ENCODE data around the gene MCAM.
A peak's percentile ranks its signal among the peaks of the same experiment; 100 is the strongest.

Gene MCAM

GRCh38 chr11:119335091-119335654, 18.2 kb upstream of the MCAM start:
- TF ChIP-seq SIN3A (IDR thresholded peaks at IDR 0.05; ENCODE audit: borderline replicate concordance, insufficient read depth, low read length): no peak
- 0 out of 4 replicates have a peak, but pooled peaks of 1 of the 2 experiments have one; percentile 23 for TF ChIP-seq REST (IDR thresholded peaks at IDR 0.05; ENCODE audit: insufficient read depth in 1 of 2, low read depth in 2 of 2, low read length in 2 of 2)

GRCh38 chr11:119334174-119334930, 17.4 kb upstream of the MCAM start, which contains the start of gene RNF26:
RNF26 (plus strand) TSS chr11:119334527; CDS start chr11:119335123, 596 bp downstream.
- TF ChIP-seq POLR2AphosphoS5 (IDR thresholded peaks at IDR 0.05; ENCODE audit: low read depth, low read length) (peak; percentile 83), FOXP2 (optimal IDR thresholded peaks at IDR 0.05; ENCODE audit: borderline replicate concordance, extremely low read depth, extremely low read length, insufficient read depth) (peak; percentile 8), REST (IDR thresholded peaks at IDR 0.05; ENCODE audit: insufficient read depth in 1 of 2, low read depth in 2 of 2, low read length in 2 of 2) (0 out of 4 replicates have a peak, but pooled peaks of 1 of the 2 experiments have one; percentile 28), SIN3A (IDR thresholded peaks at IDR 0.05; ENCODE audit: borderline replicate concordance, insufficient read depth, low read length) (no peak), TAF1 (IDR thresholded peaks at IDR 0.05; ENCODE audit: borderline replicate concordance, insufficient read depth, low read length) (peak; percentile 92)

GRCh38 chr11:119332111-119332765, 15.3 kb upstream of the MCAM start:
- TF ChIP-seq REST (IDR thresholded peaks at IDR 0.05; ENCODE audit: insufficient read depth in 1 of 2, low read depth in 2 of 2, low read length in 2 of 2): no peak
- no peak for TF ChIP-seq FOXP2 (optimal IDR thresholded peaks at IDR 0.05; ENCODE audit: borderline replicate concordance, extremely low read depth, extremely low read length, insufficient read depth)
- no peak for TF ChIP-seq POLR2AphosphoS5 (IDR thresholded peaks at IDR 0.05; ENCODE audit: low read depth, low read length)
- TF ChIP-seq SIN3A (IDR thresholded peaks at IDR 0.05; ENCODE audit: borderline replicate concordance, insufficient read depth, low read length): no peak
- no peak for TF ChIP-seq TAF1 (IDR thresholded peaks at IDR 0.05; ENCODE audit: borderline replicate concordance, insufficient read depth, low read length)

- TF ChIP-seq POLR2AphosphoS5 (IDR thresholded peaks at IDR 0.05; ENCODE audit: low read depth, low read length) (no peak), FOXP2 (optimal IDR thresholded peaks at IDR 0.05; ENCODE audit: borderline replicate concordance, extremely low read depth, extremely low read length, insufficient read depth) (no peak), REST (IDR thresholded peaks at IDR 0.05; ENCODE audit: insufficient read depth in 1 of 2, low read depth in 2 of 2, low read length in 2 of 2) (no peak), SIN3A (IDR thresholded peaks at IDR 0.05; ENCODE audit: borderline replicate concordance, insufficient read depth, low read length) (no peak), TAF1 (IDR thresholded peaks at IDR 0.05; ENCODE audit: borderline replicate concordance, insufficient read depth, low read length) (no peak)
Measured at GRCh38 chr11:119330237-119330636, 13.3 kb upstream of the MCAM start.

All from PFSK-1 (cell line).